HG03139 (cell line): ENCODE data around the gene PTDSS2.
"Not testable (repeated sequence)": the region's sequence is repeated elsewhere in the genome, so short reads cannot be mapped to it uniquely, and the experiment has no call there.

Source experiments
- ATAC-seq: cut with Tn5 transposase; IDR thresholded peaks from one replicate; pipeline ENCODE4 v1.9.1; 2021; ENCODE audit not compliant: unreplicated experiment

The PTDSS2 gene

DNA sequence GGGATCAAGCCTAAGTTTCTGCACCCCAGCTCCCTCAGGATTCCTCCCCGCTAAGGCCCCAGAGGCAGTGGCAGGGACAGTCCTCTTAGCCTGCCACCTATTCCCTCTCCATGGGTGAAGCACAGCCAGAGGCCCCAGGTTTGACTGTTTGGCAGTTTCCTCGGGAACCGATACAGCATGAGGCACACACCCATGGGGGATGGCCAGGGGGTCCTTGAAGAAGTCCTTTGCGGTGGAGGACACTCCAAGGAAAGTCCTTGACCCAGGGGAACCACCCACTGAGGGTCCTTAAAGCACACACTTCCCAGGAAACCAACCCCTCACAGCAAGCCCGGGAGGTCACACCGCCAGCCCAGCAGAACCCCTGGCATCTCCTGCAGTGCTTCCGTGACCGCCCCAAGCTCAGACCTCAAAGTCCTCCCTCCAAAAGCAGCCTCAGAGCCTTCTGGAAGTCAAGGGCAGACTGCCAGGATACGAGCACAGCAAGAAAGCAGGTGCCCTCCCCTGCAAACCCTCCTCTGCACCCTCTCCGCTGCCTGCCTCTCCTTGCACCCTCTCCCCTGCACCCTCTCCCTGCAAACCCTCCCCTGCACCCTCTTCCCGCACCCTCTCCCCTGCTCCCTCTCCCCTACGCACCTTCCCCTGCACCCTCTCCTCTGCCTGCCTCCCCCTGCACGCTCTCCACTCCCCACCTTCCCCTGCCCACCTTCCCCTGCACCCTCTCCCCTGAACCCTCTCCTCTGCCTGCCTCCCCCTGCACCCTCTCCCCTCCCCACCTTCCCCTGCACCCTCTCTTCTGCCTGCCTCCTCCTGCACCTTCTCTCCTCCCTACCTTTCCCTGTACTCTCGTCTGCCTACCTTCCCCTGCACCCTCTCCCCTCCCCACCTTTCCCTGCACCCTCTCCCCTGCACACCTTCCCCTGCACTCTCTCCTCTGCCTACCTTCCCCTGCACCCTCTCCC lies 36.7 kb upstream of the PTDSS2 start:
- no peak for ATAC-seq

DNA sequence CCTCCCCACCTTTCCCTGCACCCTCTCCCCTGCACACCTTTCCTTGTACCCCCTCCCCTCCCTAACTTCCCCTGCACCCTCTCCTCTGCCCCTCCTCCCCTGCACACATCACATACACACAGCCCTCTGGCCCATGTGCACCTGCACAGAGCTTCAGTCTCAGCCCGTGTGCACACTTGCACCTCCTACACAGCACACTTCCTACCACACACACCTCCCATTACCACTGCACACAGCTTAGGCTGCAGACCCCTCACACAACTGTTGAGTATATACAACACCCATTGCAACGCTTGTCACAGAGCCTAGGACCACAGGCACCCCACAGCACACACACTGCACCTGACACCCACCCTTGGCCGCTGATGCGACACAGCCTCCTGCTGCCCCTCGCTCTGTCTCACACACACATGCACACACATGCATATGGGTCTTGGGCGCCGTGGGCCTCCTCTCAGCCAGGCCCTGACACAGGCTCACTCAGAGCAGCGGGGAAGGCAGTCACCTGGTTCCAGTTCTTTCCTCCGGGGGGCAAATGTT lies 35.7 kb upstream of the PTDSS2 start:
- ATAC-seq = no peak

DNA sequence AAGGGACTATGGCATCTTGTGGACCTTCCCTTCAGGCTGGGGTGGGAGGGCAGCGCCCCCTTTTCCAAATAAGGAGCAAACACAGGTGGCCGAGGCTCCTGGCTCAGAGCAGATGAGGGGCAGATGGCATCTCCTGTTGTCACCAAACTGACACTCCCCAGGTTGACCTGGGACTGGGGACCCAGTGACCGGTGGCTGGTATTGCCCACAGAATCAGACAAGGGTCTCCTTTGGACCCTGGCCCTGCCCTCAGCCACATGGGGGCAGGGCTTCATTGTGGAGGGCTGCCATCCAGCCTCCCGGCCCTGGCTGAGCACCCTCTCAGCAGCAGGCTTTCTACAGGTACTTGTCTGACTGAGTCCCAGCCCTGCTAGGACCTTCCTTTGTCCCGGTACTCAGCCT lies 34.4 kb upstream of the PTDSS2 start:
- no peak for ATAC-seq

DNA sequence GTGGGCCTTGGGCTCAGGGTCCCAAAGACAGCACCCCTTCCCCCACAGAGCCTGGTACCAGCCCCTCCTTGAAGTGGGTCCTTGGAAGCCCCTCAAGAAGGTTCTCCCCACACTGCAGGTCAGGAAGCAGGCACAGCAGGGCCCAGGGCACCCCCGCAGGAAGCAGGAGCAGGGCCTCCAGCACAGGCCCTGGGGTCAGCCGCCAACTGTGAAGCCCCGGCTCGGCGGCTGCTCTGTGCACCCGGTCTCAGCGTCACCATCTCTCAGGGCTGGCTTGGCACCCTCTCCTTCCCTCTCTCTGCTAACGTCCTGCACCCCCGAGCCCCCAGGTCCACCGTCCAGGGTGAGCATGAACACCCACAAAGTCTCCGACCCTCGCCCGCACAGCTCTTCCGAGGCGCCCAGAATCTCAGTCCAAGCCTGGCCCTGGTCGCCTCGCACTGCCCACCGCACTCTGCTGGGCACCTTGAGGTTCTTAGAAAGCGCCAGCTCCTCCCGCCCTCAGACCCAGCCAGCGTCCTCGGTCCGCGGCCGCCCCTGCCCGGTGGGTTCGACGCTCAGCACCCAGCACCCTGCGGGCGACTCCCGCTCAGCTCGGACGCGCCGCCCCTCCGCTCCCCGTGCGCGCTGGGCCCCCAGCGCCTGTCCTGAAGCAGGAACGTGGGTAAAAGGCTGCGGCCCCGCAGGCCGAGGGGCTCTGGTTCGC lies 33.9 kb upstream of the PTDSS2 start:
- ATAC-seq = no peak

DNA sequence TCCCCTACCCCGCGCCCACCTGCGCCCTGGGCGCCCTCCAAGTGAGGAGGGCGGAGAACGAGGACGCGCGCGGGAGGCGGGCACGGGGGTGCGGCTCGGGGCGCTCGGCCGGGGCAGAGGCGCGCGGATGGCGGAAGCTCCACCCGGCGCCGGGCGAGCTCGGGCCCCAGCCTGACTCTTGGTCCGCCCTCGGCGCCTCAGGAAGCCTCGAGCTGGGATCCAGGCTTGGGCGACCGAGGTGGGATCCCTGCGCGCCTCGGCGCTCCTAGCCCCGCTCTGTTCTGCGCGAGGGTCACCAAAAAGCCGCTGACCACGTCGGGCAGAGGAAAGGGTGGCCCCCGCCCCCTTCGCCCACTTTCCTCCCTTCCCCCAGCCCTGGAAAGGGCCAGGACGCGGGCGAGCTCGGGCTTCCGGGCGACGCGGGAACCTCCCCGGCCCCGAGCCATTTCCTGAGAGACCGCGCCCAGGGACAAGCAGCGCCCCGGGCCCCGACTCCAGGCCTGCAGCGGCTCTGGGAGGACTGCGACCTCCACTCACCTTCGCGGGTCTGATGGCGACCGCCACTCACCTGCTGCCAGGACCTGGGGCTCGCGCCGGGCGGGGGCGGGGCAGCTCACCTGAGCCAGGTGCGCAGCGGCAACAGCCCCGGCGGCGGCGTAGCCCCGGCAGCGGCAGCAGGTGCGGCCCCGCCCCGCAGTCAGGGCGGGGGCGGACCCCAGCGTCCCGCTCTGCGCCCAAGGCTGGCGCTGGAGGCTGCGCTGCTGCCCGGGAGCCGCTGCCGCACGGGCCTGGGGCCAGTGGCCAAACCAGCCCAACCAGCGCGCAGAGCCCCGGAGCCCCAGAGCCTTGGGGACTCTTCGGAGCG lies 33.1 kb upstream of the PTDSS2 start:
- ATAC-seq = no peak

DNA sequence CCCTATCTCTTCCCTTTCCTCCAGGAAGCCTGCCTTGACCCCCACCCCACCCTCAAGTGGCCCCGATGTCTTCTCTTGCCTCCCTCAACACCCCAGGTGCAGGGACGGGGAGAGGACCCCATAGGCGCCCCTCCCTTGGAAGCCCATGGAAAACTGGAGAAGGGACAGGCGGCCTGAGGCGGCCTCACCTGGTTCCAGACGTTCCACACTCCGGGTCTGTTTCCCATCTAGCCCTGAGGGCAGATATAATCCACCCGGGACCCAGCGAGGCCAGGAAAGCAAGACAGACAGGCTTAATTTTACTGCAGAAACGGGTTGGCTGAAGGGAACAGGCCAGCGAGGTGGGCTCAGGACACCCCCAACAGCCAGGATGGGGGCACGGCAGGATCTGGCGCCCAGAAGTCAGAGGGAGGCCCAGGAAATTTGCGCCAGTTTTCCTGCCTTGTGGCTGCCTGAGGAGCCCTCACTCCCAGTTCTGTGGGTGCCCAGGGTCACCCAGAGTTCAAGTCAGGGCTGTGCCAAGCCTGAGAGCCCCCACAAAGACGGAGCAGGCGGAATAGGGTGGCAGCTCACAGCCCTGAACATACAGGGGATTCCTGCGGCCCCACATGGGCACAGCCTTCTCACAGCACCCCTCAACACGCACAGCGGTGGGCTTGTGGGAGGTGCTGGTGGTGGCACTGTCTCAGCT lies 32.3 kb upstream of the PTDSS2 start:
- ATAC-seq = no peak

DNA sequence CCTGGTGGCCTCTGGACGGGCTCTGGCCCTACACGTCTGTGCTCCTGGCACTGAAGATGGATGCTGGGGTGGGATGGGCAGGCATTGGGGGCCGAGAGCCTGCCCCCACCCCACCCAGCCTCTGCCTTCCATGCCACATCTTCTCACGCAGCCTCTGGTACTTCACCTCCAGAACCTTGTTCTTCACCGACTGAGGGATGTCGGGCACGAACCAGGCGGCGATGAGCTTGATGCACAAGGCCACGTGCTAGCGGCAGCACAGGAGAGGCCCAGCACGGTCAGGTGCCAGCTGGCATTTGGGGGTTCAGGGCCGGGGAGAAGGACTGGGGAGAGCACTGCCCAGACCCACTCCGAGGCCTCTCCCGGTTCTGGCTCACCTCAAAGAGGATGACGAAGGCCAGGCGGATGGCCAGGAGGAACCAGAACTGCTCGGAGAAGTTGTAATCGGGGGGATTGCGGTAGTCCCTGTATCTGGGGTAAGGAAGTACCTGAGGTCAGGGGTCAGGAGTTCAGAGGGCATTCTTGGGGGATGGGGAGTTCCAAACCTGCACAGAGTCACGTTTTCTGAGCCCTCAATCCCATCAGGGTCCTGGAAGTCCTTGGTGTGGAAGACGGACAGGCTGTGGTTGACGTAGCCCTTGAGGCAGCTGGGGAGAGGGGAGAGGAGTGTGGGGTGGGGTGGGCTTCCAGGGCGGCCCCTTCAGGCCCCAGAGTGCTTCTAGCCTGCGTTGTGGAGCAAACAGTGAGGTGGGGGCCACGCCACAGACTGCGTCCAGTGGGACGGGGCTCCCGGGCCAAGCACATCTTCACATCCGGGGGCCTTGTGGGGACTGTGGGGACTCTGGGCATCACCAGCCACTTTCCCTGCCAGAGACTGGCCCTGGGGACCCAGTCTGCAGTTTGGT lies 31.5 kb upstream of the PTDSS2 start:
- ATAC-seq = no peak

DNA sequence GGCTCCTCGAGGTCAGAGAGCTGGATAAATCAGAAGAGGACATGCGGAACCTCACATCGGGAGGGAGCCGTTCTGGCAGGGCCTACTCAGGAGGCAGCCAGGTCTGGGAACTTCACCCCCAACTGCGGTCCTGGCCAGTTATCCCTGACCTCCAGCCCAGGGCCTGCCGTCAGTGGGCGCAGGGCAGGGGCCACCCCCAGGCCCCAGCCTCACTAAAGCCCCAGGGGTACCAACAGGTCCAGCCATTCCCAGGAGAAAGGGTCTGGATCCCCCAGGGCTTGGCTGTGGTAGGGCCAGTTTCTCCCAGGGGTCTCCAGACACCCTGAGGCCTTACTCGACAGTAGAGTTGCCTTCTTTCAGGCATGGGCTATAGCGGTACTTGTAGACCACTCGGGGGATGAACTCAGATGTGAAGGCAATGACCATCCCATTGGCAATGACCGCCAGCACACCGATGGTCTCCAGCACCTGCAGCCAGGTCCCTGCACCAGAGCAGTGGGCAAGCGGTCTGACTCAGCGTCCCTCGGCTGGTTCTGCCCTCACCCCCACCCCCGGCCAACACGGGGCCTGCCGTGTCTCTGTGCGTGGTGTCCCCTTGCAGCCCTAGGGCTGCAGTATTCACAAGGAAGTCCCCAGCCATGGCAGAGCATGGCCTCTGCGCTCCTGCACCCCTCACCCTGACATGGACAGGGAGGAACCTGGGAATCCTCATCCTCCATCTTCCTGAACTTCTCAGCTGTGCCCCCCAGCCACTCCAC lies 30.7 kb upstream of the PTDSS2 start:
- no peak for ATAC-seq

DNA sequence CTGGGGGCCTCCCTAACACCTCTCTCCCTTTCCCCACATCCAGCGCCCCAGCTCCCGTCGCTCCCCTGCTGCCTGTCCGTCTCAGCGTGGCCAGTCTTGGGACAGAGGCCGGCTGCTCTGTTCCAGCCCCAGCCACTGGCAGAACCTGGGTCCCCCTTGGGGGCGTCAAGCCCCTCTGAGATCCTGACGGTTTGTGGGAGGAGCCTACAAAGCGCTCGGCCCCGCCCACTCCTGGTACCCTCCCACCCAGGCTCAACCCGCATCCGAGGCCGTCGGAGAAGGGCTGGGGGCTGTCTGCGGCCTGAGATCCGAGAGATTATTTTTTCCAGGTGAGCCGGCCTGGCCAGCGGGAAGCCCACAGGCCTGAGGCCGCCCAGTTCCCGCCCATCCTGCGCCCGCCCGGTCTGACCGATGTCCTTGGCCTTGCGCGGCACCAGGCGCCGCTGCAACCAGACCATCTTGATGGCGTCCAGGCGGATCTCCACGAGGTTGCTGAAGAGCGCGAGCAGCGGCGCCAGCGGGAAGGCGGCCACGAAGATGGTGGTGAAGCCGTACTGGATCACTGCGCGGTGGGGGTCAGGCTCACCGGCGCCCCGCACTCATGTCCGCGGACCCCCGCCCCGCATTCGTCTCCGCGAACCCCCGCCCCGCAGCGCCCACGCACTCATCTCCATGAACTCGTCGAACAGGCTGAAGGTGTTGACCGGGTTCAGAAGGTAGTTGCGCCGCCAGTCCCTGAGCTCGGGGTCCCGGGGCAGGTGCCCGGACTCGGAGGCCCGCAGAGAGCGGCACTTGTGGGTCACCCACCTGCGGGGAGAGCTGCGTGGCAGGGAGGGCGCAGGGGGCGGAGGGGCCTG lies 29.8 kb upstream of the PTDSS2 start:
- ATAC-seq = no peak

DNA sequence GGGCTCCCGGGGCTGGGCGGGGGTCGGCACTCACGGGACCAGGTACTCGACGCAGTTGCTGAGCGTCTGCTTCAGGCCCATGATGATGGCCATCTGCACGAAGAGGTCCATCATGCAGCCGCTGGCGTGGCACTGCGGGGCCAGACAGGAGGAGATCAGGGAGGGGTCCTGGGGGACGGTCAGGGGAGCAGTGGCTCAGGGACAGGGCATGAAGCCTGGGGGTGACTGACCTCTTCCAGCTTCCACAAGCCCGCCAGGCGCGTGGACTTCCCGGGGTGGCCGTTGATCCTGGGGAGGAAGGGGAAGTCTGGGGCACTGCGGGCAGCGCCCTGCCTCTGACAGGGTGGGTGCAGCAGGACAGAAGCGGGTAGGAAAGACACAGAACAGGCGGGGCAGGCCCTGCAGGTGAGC lies 29.2 kb upstream of the PTDSS2 start:
- ATAC-seq = no peak

DNA sequence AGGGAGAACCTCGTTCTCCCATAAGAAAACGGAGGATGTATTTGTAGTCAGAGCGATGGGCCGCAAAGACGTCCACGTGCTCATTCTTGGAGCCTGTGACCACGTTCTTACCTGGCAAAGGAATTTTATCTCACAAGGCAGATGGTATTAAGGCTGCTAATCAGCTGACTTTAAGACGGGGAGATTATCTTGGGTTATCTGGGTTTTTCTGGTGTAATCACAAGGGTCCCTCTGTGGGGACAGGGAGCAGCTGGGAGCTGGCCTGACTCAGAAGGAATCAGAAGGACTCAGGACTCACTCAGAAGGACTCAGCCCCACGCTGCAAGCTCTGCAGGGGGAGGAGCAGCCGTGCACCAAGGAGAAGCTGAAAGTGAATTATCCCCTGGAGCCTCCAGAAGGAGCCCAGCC lies 27.8 kb upstream of the PTDSS2 start:
- ATAC-seq = no peak

DNA sequence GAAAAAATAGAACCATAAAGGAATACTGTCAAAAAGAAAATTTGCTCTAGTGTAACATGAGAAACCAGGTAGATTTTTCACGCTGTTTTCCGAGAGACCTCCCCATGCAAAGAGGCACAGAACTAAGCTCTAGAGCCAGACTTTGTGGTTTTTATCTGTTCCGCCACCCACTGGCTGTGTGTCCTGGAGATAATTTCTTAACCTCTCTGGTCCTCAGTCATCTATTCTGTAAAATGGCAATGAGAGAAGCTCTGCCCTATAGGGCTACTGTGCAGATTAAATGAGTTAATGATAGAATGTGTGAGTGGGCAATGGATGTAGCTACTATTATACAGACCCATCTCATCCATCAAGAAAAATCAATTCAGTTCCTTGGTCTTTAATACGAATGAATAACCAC lies 25.8 kb upstream of the PTDSS2 start:
- ATAC-seq = no peak

DNA sequence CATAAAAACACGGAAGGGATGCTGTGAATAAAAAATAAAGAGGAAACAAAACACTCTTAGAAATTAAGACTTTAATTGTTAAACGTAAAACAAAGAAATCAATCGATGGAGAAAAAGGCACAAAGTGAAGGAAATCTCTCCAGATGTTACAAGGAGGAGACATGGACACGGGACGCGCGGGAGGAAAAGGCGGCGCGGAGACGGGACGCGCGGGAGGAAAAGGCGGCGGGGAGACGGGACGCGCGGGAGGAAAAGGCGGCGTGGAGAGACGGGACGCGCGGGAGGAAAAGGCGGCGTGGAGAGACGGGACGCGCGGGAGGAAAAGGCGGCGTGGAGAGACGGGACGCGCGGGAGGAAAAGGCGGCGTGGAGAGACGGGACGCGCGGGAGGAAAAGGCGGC lies 25.3 kb upstream of the PTDSS2 start:
- not testable (repeated sequence) for ATAC-seq

DNA sequence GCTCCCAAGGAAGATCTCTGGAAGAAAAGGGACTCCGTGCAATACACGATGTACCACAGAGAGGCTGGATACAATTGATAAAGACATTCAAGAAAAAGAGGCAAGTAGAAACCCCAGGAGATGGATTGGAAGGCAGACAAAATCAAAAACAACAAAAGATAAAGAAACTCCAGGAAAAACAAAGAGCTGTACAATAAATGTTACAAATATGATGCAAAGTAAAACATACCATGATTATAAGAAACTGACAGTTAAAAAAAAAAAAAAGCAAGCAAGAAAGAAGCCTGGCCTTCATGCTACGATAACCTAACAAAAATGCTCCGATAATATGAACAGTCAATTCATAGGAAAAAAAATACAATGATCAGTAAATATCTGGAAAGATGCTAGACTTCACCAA lies 24.8 kb upstream of the PTDSS2 start:
- no peak for ATAC-seq

DNA sequence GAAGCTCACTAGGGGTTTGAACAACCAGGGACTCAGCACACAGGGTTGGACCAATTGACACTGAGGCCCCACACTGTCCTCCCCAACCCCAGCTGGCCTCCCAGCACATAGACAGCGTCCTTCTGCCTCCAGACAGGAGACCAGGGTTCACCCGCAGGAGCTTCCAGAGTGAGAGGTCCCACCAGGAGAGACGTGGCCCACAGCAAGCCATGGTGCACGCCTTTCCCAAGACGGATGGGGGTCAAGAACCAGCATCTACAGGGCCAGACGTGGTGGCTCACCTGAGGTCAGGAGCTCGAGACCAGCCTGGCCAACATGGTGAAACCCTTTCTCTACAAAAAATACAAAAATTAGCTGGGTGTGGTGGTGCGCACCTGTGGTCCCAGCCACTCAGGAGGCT lies 23.2 kb upstream of the PTDSS2 start:
- no peak for ATAC-seq

DNA sequence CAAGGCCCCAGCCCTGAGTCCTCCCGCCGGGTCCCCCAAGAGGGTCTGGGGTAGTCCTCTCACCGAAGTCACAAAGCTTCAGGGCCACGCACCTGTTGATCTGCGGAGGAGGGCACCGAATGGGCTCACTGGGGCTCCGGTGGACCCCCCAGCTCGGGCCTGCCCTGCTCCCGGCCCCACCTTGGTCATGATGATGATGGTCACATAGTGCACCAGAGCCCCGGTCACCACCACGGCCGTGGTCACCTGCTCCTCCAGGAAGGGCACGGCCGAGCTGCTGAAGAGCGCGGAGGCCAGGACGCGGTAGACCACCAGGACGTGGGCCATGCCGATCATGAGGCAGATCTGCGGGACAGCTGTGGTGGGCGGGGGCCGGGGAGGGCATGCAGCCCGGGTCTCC lies 21.8 kb upstream of the PTDSS2 start:
- ATAC-seq = no peak

DNA sequence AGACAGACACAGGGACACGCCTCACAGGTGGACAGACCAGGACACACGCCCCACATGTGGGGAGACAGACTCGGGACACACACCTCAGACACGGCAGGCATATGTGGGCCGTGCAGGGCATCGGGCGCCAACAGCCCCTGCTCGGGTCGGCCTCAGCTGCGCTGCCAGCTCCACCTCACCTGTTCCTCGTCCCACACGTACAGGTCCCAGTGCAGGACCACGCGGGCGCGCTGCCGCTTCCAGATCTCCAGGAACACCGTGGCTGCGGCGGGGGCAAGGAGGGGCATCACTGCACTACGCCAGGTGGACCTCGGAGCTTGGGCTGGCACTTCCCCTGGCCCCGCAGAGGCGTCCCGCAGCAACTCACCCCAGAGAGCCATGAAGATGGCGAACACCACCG lies 20.7 kb upstream of the PTDSS2 start:
- ATAC-seq = no peak

DNA sequence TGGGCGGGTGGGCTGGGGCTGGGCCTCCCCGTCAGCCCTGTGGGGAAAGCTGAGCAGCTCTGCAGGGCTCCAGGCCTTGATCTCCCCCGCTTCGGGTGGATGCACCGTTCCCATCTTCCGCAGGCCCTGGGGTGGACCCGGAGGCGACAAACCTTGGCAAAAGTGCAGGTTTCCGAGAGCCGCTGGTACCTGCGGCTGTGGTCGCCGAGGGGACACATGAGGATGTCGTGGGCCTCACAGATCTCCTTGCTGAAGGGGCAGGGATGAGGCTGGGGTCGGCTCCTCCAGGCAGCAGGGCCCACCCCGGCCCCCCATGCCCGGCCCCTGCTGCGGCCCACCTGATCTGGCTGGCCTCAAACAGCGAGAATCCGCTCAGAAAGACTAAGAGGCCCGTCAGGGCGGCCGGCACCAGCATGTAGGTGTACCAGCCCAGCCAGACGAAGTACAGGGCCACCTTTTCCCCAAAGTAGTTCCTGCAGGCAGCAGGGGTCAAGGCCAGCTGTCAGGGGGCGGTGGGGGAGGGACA lies 20.1 kb upstream of the PTDSS2 start:
- ATAC-seq = no peak
